ENCODE results near the gene NEAT1. TPM values are rescaled to one million over a fixed set of nuclear protein-coding genes. Genes with fewer than 3 reads are reported as not detected.

The NEAT1 gene
- total and polyA plus RNA-seq, 9 of the 15 experiments (the other 6 are each of a cell fraction or from before 2014, with no cell fraction given) = 20.1 to 389 (median 62.8) TPM

DNA sequence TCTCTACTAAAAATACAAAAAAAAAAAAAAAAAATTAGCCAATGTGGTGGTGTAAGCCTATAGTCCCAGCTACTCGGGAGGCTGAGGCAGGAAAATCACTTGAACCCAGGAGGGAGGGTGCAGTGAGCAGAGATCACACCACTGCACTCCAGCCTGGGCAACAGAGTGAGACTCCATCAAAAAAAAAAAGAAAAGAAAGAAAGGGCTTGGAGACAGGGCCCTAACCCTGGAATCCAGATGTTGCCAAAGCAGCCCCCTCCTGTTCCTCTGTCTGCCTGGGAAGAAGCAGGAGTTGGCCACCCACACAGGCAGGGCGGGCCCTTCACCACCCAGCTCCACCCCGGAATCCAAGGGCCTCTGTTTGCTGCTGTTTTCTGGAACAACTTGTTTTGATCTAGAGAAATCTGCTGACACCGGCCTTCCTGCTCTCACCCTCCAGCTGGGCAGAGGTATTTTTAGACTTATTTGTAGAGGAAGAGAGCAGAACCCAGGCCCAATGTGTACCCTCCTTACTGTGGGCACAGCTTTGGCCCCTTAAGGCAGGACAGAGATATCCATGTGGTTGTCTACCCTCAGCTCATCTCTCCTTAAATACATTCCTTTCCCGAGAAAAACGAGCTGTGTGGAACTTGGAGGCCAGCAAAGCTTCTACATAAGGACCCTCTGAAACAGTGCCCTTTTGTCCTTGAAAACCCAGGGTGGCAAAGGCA, 2.7 kb upstream of the NEAT1 start (continued):
- TF ChIP-seq YY1 (IDR thresholded peaks at IDR 0.05; ENCODE audit: borderline replicate concordance in 1 of 3, control insufficient read depth in 1 of 3, extremely low read depth in 1 of 3, insufficient read depth in 3 of 3, insufficient read length in 1 of 3, insufficient replicate concordance in 2 of 3, low read depth in 1 of 3, low read length in 2 of 3) (no peak), NFE2 (IDR thresholded peaks at IDR 0.05; ENCODE audit: low read depth) (peak; percentile 53), NCOA4 (IDR thresholded peaks at IDR 0.05; ENCODE audit: partially characterized antibody) (no peak), SREBF2 (CRISPR knock-in tag; IDR thresholded peaks at IDR 0.05) (no peak), ZNF551 (CRISPR knock-in tag; IDR thresholded peaks at IDR 0.05) (no peak), RFX7 (CRISPR knock-in tag; IDR thresholded peaks at IDR 0.05) (no peak), TRIM28 (IDR thresholded peaks at IDR 0.05) (peak; percentile 15; the same call in 1 of the 2 replicates), MEIS2 (IDR thresholded peaks at IDR 0.05; ENCODE audit: partially characterized antibody) (peak; percentile 13), PML (IDR thresholded peaks at IDR 0.05; ENCODE audit: low read length) (peak; percentile 34), FOXK2 (conservative IDR thresholded peaks at IDR 0.05 in 1 of 2, IDR thresholded peaks at IDR 0.05 in 1 of 2; ENCODE audit: low read depth in 2 of 2) (peak in 1 of 2 experiments; percentile 55; a peak in 3 of 4 replicates), EZH2 (IDR thresholded peaks at IDR 0.05; ENCODE audit: borderline replicate concordance, low read depth, low read length) (no peak), HIVEP1 (CRISPR knock-in tag; IDR thresholded peaks at IDR 0.05) (no peak), CXXC5 (CRISPR knock-in tag; IDR thresholded peaks at IDR 0.05) (peak; percentile 53), XRCC3 (IDR thresholded peaks at IDR 0.05) (no peak), RCOR1 (IDR thresholded peaks at IDR 0.05; ENCODE audit: borderline replicate concordance in 1 of 2, low read depth in 2 of 2, low read length in 2 of 2) (peak in 1 of 2 experiments; percentile 55; a peak in 1 of 4 replicates), POLR2A (conservative IDR thresholded peaks at IDR 0.05) (peak; percentile 79), RBM34 (IDR thresholded peaks at IDR 0.05; ENCODE audit: borderline replicate concordance, insufficient read depth, low read length) (no peak), ZNF23 (CRISPR knock-in tag; IDR thresholded peaks at IDR 0.05) (no peak)
- TF ChIP-seq, protein P1, sequence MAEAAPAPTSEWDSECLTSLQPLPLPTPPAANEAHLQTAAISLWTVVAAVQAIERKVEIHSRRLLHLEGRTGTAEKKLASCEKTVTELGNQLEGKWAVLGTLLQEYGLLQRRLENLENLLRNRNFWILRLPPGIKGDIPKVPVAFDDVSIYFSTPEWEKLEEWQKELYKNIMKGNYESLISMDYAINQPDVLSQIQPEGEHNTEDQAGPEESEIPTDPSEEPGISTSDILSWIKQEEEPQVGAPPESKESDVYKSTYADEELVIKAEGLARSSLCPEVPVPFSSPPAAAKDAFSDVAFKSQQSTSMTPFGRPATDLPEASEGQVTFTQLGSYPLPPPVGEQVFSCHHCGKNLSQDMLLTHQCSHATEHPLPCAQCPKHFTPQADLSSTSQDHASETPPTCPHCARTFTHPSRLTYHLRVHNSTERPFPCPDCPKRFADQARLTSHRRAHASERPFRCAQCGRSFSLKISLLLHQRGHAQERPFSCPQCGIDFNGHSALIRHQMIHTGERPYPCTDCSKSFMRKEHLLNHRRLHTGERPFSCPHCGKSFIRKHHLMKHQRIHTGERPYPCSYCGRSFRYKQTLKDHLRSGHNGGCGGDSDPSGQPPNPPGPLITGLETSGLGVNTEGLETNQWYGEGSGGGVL (CRISPR knock-in tag; IDR thresholded peaks at IDR 0.05) = no peak
- TF ChIP-seq, protein P2, sequence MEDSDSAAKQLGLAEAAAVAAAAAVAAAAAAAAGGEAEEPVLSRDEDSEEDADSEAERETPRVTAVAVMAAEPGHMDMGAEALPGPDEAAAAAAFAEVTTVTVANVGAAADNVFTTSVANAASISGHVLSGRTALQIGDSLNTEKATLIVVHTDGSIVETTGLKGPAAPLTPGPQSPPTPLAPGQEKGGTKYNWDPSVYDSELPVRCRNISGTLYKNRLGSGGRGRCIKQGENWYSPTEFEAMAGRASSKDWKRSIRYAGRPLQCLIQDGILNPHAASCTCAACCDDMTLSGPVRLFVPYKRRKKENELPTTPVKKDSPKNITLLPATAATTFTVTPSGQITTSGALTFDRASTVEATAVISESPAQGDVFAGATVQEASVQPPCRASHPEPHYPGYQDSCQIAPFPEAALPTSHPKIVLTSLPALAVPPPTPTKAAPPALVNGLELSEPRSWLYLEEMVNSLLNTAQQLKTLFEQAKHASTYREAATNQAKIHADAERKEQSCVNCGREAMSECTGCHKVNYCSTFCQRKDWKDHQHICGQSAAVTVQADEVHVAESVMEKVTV (CRISPR knock-in tag; IDR thresholded peaks at IDR 0.05) = 0 out of 2 replicates have a peak, but pooled peaks have one; percentile 5
- TF ChIP-seq, protein P3, sequence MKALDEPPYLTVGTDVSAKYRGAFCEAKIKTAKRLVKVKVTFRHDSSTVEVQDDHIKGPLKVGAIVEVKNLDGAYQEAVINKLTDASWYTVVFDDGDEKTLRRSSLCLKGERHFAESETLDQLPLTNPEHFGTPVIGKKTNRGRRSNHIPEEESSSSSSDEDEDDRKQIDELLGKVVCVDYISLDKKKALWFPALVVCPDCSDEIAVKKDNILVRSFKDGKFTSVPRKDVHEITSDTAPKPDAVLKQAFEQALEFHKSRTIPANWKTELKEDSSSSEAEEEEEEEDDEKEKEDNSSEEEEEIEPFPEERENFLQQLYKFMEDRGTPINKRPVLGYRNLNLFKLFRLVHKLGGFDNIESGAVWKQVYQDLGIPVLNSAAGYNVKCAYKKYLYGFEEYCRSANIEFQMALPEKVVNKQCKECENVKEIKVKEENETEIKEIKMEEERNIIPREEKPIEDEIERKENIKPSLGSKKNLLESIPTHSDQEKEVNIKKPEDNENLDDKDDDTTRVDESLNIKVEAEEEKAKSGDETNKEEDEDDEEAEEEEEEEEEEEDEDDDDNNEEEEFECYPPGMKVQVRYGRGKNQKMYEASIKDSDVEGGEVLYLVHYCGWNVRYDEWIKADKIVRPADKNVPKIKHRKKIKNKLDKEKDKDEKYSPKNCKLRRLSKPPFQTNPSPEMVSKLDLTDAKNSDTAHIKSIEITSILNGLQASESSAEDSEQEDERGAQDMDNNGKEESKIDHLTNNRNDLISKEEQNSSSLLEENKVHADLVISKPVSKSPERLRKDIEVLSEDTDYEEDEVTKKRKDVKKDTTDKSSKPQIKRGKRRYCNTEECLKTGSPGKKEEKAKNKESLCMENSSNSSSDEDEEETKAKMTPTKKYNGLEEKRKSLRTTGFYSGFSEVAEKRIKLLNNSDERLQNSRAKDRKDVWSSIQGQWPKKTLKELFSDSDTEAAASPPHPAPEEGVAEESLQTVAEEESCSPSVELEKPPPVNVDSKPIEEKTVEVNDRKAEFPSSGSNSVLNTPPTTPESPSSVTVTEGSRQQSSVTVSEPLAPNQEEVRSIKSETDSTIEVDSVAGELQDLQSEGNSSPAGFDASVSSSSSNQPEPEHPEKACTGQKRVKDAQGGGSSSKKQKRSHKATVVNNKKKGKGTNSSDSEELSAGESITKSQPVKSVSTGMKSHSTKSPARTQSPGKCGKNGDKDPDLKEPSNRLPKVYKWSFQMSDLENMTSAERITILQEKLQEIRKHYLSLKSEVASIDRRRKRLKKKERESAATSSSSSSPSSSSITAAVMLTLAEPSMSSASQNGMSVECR (CRISPR knock-in tag; IDR thresholded peaks at IDR 0.05) = no peak; the same call in 1 of the 2 replicates

Data from K562 (cell line).